Measurements from ENCODE around the gene ZFYVE9. TPM values are rescaled to one million over a fixed set of nuclear protein-coding genes. Genes with fewer than 3 reads are reported as not detected.

ZFYVE9 gene
- total and polyA plus RNA-seq, 2 experiments from 2014 or later: 5.4 to 27.3 TPM

GRCh38 chr1:52159033-52159789, 17.3 kb downstream of the ZFYVE9 start:
- H2AFZ ChIP-seq: no peak overlapping the region
- DNase-seq (ENCODE audit: low spot score): no peak
- Mint-ChIP-seq H3K4me3 (no peak overlapping the region), H3K27me3 (ENCODE audit: insufficient read depth, low read depth, poor library complexity) (no peaks in the 10 kb centered on the region), H3K4me1 (no peaks in the 10 kb centered on the region), H3K36me3 (ENCODE audit: low read depth) (peaks cover 22% of the 10 kb centered on the region), H3K9me3 (peaks cover 24% of the 10 kb centered on the region), H3K27ac (no peak overlapping the region)
- H3K27ac ChIP-seq (ENCODE audit: low read depth): no peak overlapping the region
- H3K36me3 ChIP-seq (ENCODE audit: insufficient read depth): peaks cover 8% of the 10 kb centered on the region
- no peak overlapping the region for H3K4me3 ChIP-seq
- no peak for ATAC-seq
- H3F3A ChIP-seq (replicated peaks; ENCODE audit: low read depth): no peaks in the 10 kb centered on the region
- no peak for TF ChIP-seq POLR2AphosphoS5 (IDR thresholded peaks at IDR 0.05; ENCODE audit: low read depth)
- no peak for TF ChIP-seq ZNF462 (CRISPR knock-in tag; IDR thresholded peaks at IDR 0.05)
- TF ChIP-seq EZH2 (IDR thresholded peaks at IDR 0.05; ENCODE audit: low read depth, unreplicated experiment): no peak
- TF ChIP-seq, protein P1, sequence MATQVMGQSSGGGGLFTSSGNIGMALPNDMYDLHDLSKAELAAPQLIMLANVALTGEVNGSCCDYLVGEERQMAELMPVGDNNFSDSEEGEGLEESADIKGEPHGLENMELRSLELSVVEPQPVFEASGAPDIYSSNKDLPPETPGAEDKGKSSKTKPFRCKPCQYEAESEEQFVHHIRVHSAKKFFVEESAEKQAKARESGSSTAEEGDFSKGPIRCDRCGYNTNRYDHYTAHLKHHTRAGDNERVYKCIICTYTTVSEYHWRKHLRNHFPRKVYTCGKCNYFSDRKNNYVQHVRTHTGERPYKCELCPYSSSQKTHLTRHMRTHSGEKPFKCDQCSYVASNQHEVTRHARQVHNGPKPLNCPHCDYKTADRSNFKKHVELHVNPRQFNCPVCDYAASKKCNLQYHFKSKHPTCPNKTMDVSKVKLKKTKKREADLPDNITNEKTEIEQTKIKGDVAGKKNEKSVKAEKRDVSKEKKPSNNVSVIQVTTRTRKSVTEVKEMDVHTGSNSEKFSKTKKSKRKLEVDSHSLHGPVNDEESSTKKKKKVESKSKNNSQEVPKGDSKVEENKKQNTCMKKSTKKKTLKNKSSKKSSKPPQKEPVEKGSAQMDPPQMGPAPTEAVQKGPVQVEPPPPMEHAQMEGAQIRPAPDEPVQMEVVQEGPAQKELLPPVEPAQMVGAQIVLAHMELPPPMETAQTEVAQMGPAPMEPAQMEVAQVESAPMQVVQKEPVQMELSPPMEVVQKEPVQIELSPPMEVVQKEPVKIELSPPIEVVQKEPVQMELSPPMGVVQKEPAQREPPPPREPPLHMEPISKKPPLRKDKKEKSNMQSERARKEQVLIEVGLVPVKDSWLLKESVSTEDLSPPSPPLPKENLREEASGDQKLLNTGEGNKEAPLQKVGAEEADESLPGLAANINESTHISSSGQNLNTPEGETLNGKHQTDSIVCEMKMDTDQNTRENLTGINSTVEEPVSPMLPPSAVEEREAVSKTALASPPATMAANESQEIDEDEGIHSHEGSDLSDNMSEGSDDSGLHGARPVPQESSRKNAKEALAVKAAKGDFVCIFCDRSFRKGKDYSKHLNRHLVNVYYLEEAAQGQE (IDR thresholded peaks at IDR 0.05; ENCODE audit: unreplicated experiment): no peak
- no peak for TF ChIP-seq NANOG (IDR thresholded peaks at IDR 0.05; ENCODE audit: borderline replicate concordance)
- TF ChIP-seq ZNF331 (CRISPR knock-in tag; IDR thresholded peaks at IDR 0.05; ENCODE audit: low read depth): no peak
- TF ChIP-seq ZNF114 (CRISPR knock-in tag; IDR thresholded peaks at IDR 0.05): no peak
- no peak for TF ChIP-seq CREB1 (CRISPR knock-in tag; IDR thresholded peaks at IDR 0.05; ENCODE audit: low read depth)
- TF ChIP-seq JUNB (IDR thresholded peaks at IDR 0.05; ENCODE audit: unreplicated experiment): no peak
- TF ChIP-seq STAT1 (IDR thresholded peaks at IDR 0.05; ENCODE audit: unreplicated experiment): no peak
- TF ChIP-seq, protein P2, sequence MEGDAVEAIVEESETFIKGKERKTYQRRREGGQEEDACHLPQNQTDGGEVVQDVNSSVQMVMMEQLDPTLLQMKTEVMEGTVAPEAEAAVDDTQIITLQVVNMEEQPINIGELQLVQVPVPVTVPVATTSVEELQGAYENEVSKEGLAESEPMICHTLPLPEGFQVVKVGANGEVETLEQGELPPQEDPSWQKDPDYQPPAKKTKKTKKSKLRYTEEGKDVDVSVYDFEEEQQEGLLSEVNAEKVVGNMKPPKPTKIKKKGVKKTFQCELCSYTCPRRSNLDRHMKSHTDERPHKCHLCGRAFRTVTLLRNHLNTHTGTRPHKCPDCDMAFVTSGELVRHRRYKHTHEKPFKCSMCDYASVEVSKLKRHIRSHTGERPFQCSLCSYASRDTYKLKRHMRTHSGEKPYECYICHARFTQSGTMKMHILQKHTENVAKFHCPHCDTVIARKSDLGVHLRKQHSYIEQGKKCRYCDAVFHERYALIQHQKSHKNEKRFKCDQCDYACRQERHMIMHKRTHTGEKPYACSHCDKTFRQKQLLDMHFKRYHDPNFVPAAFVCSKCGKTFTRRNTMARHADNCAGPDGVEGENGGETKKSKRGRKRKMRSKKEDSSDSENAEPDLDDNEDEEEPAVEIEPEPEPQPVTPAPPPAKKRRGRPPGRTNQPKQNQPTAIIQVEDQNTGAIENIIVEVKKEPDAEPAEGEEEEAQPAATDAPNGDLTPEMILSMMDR (conservative IDR thresholded peaks at IDR 0.05; ENCODE audit: low read depth in 2 of 2): no peak
- no peak for TF ChIP-seq ETS1 (IDR thresholded peaks at IDR 0.05)
- TF ChIP-seq EZH2phosphoT487 (IDR thresholded peaks at IDR 0.05; ENCODE audit: unreplicated experiment): no peak
- H3K27me3 ChIP-seq (ENCODE audit: insufficient read depth): no peaks in the 10 kb centered on the region
- peaks cover 6% of the 10 kb centered on the region; the same call in 1 of the 2 replicates for H4K20me1 ChIP-seq (replicated peaks; ENCODE audit: insufficient read depth)
- H3K4me2 ChIP-seq: no peak overlapping the region
- no peaks in the 10 kb centered on the region for H3K4me1 ChIP-seq (ENCODE audit: insufficient read depth)
- peaks cover 34% of the 10 kb centered on the region for H3K79me2 ChIP-seq (replicated peaks; ENCODE audit: insufficient read depth)
- 0 out of 2 replicates have a peak, but pooled peaks cover 3% of the 10 kb centered on the region for H3K9me2 ChIP-seq (ENCODE audit: insufficient read depth)

Measured in GM23338 (cell line).